ENCODE measurements around the gene FCGR3A. TPM values are rescaled to one million over a fixed set of nuclear protein-coding genes. Genes with fewer than 3 reads are reported as not detected.
"Not testable (repeated sequence)": the region's sequence is repeated elsewhere in the genome, so short reads cannot be mapped to it uniquely, and the experiment has no call there.

FCGR3A gene
- total RNA-seq, 3 donors from 2014 or later = 0.40 to 0.87 (median 0.61) TPM

- H3K27me3 Mint-ChIP-seq (ENCODE audit: low read depth); H3K36me3 Mint-ChIP-seq (ENCODE audit: insufficient read depth); ATAC-seq; H3K9me3 Mint-ChIP-seq; DNase-seq: not testable (repeated sequence)
- Mint-ChIP-seq H3K4me1 (ENCODE audit: low read depth) (peaks cover 14% of the 10 kb centered on the region), H3K4me3 (peak overlapping the region; percentile 92)
Observed at GRCh38 chr1:161529463-161530104, 20.0 kb downstream of the FCGR3A start.

GRCh38 chr1:161528550-161528949 lies 21.1 kb downstream of the FCGR3A start:
- peaks cover 14% of the 10 kb centered on the region for H3K4me1 Mint-ChIP-seq (ENCODE audit: low read depth)
- H3K9me3 Mint-ChIP-seq; DNase-seq; ATAC-seq; H3K27me3 Mint-ChIP-seq (ENCODE audit: low read depth); H3K36me3 Mint-ChIP-seq (ENCODE audit: insufficient read depth); H3K4me3 Mint-ChIP-seq: not testable (repeated sequence)

- H3K4me1 Mint-ChIP-seq (ENCODE audit: low read depth); H3K27me3 Mint-ChIP-seq (ENCODE audit: low read depth); H3K4me3 Mint-ChIP-seq; DNase-seq; ATAC-seq; H3K9me3 Mint-ChIP-seq; H3K36me3 Mint-ChIP-seq (ENCODE audit: insufficient read depth): not testable (repeated sequence)
Observed at GRCh38 chr1:161525918-161526317, 23.7 kb downstream of the FCGR3A start.

- not testable (repeated sequence) for H3K27me3 Mint-ChIP-seq (ENCODE audit: low read depth); H3K9me3 Mint-ChIP-seq; ATAC-seq; H3K36me3 Mint-ChIP-seq (ENCODE audit: insufficient read depth); H3K4me1 Mint-ChIP-seq (ENCODE audit: low read depth); DNase-seq
- H3K4me3 Mint-ChIP-seq = peak overlapping the region; percentile 84
Observed at GRCh38 chr1:161525321-161525720, 24.3 kb downstream of the FCGR3A start.

GRCh38 chr1:161524742-161525291 lies 24.8 kb downstream of the FCGR3A start:
- H3K27me3 Mint-ChIP-seq (ENCODE audit: low read depth); H3K9me3 Mint-ChIP-seq; H3K4me1 Mint-ChIP-seq (ENCODE audit: low read depth); H3K36me3 Mint-ChIP-seq (ENCODE audit: insufficient read depth): not testable (repeated sequence)
- ATAC-seq (peak; percentile 27 to 28), DNase-seq (peak; percentile 10)
- peak overlapping the region; percentile 84 for H3K4me3 Mint-ChIP-seq

- not testable (repeated sequence) for H3K36me3 Mint-ChIP-seq (ENCODE audit: insufficient read depth); H3K27me3 Mint-ChIP-seq (ENCODE audit: low read depth); H3K9me3 Mint-ChIP-seq; H3K4me1 Mint-ChIP-seq (ENCODE audit: low read depth)
- peak within 1 kb of the TSS; percentile 84 for H3K4me3 Mint-ChIP-seq
- ATAC-seq (peak; percentile 73 to 78), DNase-seq (peak; percentile 73)
Observed at GRCh38 chr1:161523817-161524741, 25.5 kb downstream of the FCGR3A start, which contains the start of gene HSPA6. Gene HSPA6, plus strand, starts transcription at chr1:161524540. Its CDS starts 119 bp downstream, at chr1:161524659.

- H3K9me3 Mint-ChIP-seq; H3K4me1 Mint-ChIP-seq (ENCODE audit: low read depth); ATAC-seq; DNase-seq; H3K27me3 Mint-ChIP-seq (ENCODE audit: low read depth); H3K36me3 Mint-ChIP-seq (ENCODE audit: insufficient read depth): not testable (repeated sequence)
- peak overlapping the region; percentile 84 for H3K4me3 Mint-ChIP-seq
Observed at GRCh38 chr1:161523041-161523816, 26.4 kb downstream of the FCGR3A start.

GRCh38 chr1:161513953-161514352 lies 35.7 kb downstream of the FCGR3A start:
- H3K4me3 Mint-ChIP-seq; H3K4me1 Mint-ChIP-seq (ENCODE audit: low read depth); H3K36me3 Mint-ChIP-seq (ENCODE audit: insufficient read depth); H3K27me3 Mint-ChIP-seq (ENCODE audit: low read depth); ATAC-seq; H3K9me3 Mint-ChIP-seq; DNase-seq: not testable (repeated sequence)

GRCh38 chr1:161513448-161513780 lies 36.2 kb downstream of the FCGR3A start:
- DNase-seq; ATAC-seq; H3K4me3 Mint-ChIP-seq; H3K4me1 Mint-ChIP-seq (ENCODE audit: low read depth); H3K9me3 Mint-ChIP-seq; H3K36me3 Mint-ChIP-seq (ENCODE audit: insufficient read depth); H3K27me3 Mint-ChIP-seq (ENCODE audit: low read depth): not testable (repeated sequence)

- not testable (repeated sequence) for H3K36me3 Mint-ChIP-seq (ENCODE audit: insufficient read depth); DNase-seq; H3K4me3 Mint-ChIP-seq; ATAC-seq; H3K9me3 Mint-ChIP-seq; H3K27me3 Mint-ChIP-seq (ENCODE audit: low read depth); H3K4me1 Mint-ChIP-seq (ENCODE audit: low read depth)
Observed at GRCh38 chr1:161512636-161513447, 36.8 kb downstream of the FCGR3A start.

- H3K4me1 Mint-ChIP-seq (ENCODE audit: low read depth) = no peaks in the 10 kb centered on the region
- H3K27me3 Mint-ChIP-seq (ENCODE audit: low read depth) = peaks cover 9% of the 10 kb centered on the region
- DNase-seq (no peak), ATAC-seq (no peak)
- H3K36me3 Mint-ChIP-seq (ENCODE audit: insufficient read depth) = no peaks in the 10 kb centered on the region
- H3K4me3 Mint-ChIP-seq = no peak overlapping the region
- no peaks in the 10 kb centered on the region for H3K9me3 Mint-ChIP-seq
Observed at GRCh38 chr1:161511756-161512060, 37.9 kb downstream of the FCGR3A start.

GRCh38 chr1:161511018-161511755 lies 38.4 kb downstream of the FCGR3A start:
- no peak for ATAC-seq
- H3K4me3 Mint-ChIP-seq = no peak overlapping the region
- H3K4me1 Mint-ChIP-seq (ENCODE audit: low read depth) = peaks cover 3% of the 10 kb centered on the region
- DNase-seq = no peak
- peaks cover 9% of the 10 kb centered on the region for H3K27me3 Mint-ChIP-seq (ENCODE audit: low read depth)
- no peaks in the 10 kb centered on the region for H3K9me3 Mint-ChIP-seq
- no peaks in the 10 kb centered on the region for H3K36me3 Mint-ChIP-seq (ENCODE audit: insufficient read depth)

- DNase-seq (no peak), ATAC-seq (no peak)
- no peak overlapping the region for H3K4me3 Mint-ChIP-seq
- peaks cover 3% of the 10 kb centered on the region for H3K4me1 Mint-ChIP-seq (ENCODE audit: low read depth)
- H3K27me3 Mint-ChIP-seq (ENCODE audit: low read depth) = peaks cover 9% of the 10 kb centered on the region
- H3K36me3 Mint-ChIP-seq (ENCODE audit: insufficient read depth) = no peaks in the 10 kb centered on the region
- H3K9me3 Mint-ChIP-seq = no peaks in the 10 kb centered on the region
Observed at GRCh38 chr1:161510477-161510876, 39.1 kb downstream of the FCGR3A start.

Data from activated T-cell treated with anti-CD3 and anti-CD28 coated beads, Interleukin-2, amount 50 U/mL, for 4 hours (primary cell).